HepG2 (cell line): ENCODE results near the gene CST11. TPM values are rescaled to one million over a fixed set of nuclear protein-coding genes. Genes with fewer than 3 reads are reported as not detected.

Source experiments
- KDM3A ChIP-seq: IDR thresholded peaks from 2 replicates; pipeline ENCODE4 v1.6.1; 2018; ENCODE audit warnings: low read depth, missing compliant biosample characterization
- PRPF4 ChIP-seq: fragments of 200-400 bp; formaldehyde crosslinking; IDR thresholded peaks from 2 replicates; pipeline ENCODE4 v1.6.1; 2016; ENCODE audit warnings: low read length, low read depth; ENCODE audit not compliant: poor library complexity, severe bottlenecking
- RFXANK ChIP-seq: IDR thresholded peaks from 2 replicates; pipeline ENCODE4 v1.6.1; 2016
- TSC22D2 ChIP-seq: sonication (generic); formaldehyde crosslinking; IDR thresholded peaks from 2 replicates; pipeline ENCODE4 v1.5.1; 2020; ENCODE audit warnings: missing genetic modification reagents, mild to moderate bottlenecking, borderline replicate concordance
- ZBTB42 ChIP-seq: sonication (generic); formaldehyde crosslinking; IDR thresholded peaks from 2 replicates; pipeline ENCODE4 v1.5.0; 2020; ENCODE audit warnings: mild to moderate bottlenecking, missing genetic modification reagents
- ZNF24 ChIP-seq: fragments of 450-650 bp; IDR thresholded peaks from 2 replicates; pipeline ENCODE4 v1.6.1; 2017; ENCODE audit warnings: antibody characterized with exemption, mild to moderate bottlenecking
- ZNF260 ChIP-seq: sonication (generic); formaldehyde crosslinking; IDR thresholded peaks from 2 replicates; pipeline ENCODE4 v1.4.0; 2020; ENCODE audit warnings: missing genetic modification reagents, low read depth, mild to moderate bottlenecking, borderline replicate concordance
- ZNF326 ChIP-seq: sonication (generic); formaldehyde crosslinking; IDR thresholded peaks from 2 replicates; pipeline ENCODE4 v1.4.0; 2020; ENCODE audit warnings: missing genetic modification reagents, borderline replicate concordance
- ZNF607 ChIP-seq: sonication (generic); formaldehyde crosslinking; IDR thresholded peaks from 2 replicates; pipeline ENCODE4 v1.5.1; 2020; ENCODE audit warnings: missing genetic modification reagents, mild to moderate bottlenecking, borderline replicate concordance
- ZNF720 ChIP-seq: sonication (generic); formaldehyde crosslinking; IDR thresholded peaks from 2 replicates; pipeline ENCODE4 v1.4.0; 2020; ENCODE audit warnings: missing genetic modification reagents
- polyA plus RNA-seq, 8 experiments: library from polyadenylated mRNA; depleted of rRNA in 3 of 8; stranded (reverse) in 7 of 8; unstranded in 1 of 8; fragments of >200 nt; fragmentation: Illumina TruSeq in 4 of 8; extraction: Trizol in 4 of 8; gene quantifications; 2 replicates each; pipeline versions ENCODE4 v1.2.1 to v1.2.3, GENCODE V29; 2011 to 2016; ENCODE audit warnings: low read depth in 4 of 8, missing spikeins in 1 of 8, mixed read lengths in 1 of 8; ENCODE audit not compliant: insufficient read depth in 1 of 8
- total RNA-seq, 5 experiments: library from RNA; depleted of rRNA; stranded (reverse); fragments of >200 nt; fragmentation: Illumina TruSeq; extraction: Trizol; gene quantifications; 2 replicates each; pipeline ENCODE4 v1.2.3, GENCODE V29; 2016; ENCODE audit warnings: low read depth in 1 of 5
- TF ChIP-seq, protein P1 (sequence below): sonication (generic); formaldehyde crosslinking; IDR thresholded peaks from 2 replicates; pipeline ENCODE4 v1.5.0; 2020; ENCODE audit warnings: mild to moderate bottlenecking, missing genetic modification reagents
- TF ChIP-seq, protein P2 (sequence below): sonication (generic); formaldehyde crosslinking; IDR thresholded peaks from 2 replicates; pipeline ENCODE4 v1.4.0; 2020; ENCODE audit warnings: missing genetic modification reagents, borderline replicate concordance
- TF ChIP-seq, protein P3 (sequence below): sonication (generic); formaldehyde crosslinking; IDR thresholded peaks from 2 replicates; pipeline ENCODE4 v1.4.0; 2020; ENCODE audit warnings: missing genetic modification reagents
- TF ChIP-seq, protein P4 (sequence below): sonication (generic); formaldehyde crosslinking; IDR thresholded peaks from 2 replicates; pipeline ENCODE4 v1.5.0; 2020; ENCODE audit warnings: mild to moderate bottlenecking, missing genetic modification reagents
- TF ChIP-seq, protein P5 (sequence below): sonication (generic); formaldehyde crosslinking; conservative IDR thresholded peaks from 2 replicates; pipeline ENCODE4 v1.4.0; 2020; ENCODE audit warnings: missing genetic modification reagents

Gene CST11
- total and polyA plus RNA-seq, 2 of the 13 experiments (the other 11 are each of a cell fraction or from before 2014, with no cell fraction given), result not detected

DNA sequence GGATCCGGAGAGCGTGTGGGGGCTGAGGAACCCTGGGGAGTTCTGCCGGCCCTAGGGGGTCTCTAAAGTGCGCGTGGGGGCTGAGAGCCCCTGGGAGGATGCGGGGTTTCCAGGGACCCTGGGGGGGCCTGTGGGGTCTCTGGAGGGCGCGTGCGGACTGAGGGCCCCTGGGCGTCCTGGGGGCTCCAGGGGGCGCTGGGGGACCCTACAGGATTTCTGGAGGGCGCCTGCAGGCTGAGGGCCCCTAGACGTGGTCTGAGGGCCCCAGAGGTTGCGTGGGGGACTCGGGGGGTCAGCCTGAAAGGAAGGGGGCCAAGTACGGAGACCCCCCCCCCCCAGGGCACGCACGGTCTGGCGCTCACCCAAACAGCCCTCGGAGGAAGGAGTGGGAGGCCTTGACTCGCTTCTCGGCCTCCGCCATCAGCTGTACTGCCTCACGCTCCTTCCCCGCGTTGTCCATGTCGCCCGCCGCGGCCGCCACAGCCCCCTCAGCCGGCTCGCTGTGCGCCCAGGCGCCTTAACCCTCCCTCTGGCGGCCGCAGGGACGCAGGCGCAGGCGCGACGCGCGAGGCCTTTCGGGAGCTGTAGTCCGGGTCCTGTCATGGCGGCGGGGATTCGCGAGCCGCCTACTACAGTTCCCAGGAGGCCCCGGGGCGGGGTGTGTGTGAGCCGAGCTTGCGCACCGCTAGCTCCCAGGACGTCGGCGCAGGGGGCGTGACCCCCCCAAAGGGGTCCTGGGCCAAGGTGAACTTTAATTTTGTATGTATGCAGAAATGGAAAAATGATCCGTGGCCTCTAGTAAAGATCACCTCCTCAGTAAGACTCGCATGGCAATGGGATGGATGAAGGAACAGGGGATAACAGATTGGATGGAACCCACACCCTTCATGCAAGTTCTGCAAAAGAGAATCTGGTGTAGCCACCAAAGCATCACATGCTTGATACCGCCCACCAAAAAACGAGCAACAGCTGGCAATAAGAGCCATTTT lies 31.4 kb downstream of the CST11 start, which contains the start of gene NAPB (continued):
- TF ChIP-seq, protein P1, sequence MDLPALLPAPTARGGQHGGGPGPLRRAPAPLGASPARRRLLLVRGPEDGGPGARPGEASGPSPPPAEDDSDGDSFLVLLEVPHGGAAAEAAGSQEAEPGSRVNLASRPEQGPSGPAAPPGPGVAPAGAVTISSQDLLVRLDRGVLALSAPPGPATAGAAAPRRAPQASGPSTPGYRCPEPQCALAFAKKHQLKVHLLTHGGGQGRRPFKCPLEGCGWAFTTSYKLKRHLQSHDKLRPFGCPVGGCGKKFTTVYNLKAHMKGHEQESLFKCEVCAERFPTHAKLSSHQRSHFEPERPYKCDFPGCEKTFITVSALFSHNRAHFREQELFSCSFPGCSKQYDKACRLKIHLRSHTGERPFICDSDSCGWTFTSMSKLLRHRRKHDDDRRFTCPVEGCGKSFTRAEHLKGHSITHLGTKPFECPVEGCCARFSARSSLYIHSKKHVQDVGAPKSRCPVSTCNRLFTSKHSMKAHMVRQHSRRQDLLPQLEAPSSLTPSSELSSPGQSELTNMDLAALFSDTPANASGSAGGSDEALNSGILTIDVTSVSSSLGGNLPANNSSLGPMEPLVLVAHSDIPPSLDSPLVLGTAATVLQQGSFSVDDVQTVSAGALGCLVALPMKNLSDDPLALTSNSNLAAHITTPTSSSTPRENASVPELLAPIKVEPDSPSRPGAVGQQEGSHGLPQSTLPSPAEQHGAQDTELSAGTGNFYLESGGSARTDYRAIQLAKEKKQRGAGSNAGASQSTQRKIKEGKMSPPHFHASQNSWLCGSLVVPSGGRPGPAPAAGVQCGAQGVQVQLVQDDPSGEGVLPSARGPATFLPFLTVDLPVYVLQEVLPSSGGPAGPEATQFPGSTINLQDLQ, result no peak
- TF ChIP-seq ZBTB42 (CRISPR knock-in tag) (no peak), ZNF607 (CRISPR knock-in tag) (peak; percentile 87), ZNF326 (CRISPR knock-in tag) (no peak), PRPF4 (no peak), ZNF260 (CRISPR knock-in tag) (no peak), ZNF24 (no peak), ZNF720 (no peak), TSC22D2 (CRISPR knock-in tag) (peak; percentile 83; the same call in 1 of the 2 replicates), KDM3A (CRISPR knock-in tag) (peak; percentile 53; the same call in 1 of the 2 replicates), RFXANK (no peak; the same call in 1 of the 2 replicates)
- TF ChIP-seq, protein P2, sequence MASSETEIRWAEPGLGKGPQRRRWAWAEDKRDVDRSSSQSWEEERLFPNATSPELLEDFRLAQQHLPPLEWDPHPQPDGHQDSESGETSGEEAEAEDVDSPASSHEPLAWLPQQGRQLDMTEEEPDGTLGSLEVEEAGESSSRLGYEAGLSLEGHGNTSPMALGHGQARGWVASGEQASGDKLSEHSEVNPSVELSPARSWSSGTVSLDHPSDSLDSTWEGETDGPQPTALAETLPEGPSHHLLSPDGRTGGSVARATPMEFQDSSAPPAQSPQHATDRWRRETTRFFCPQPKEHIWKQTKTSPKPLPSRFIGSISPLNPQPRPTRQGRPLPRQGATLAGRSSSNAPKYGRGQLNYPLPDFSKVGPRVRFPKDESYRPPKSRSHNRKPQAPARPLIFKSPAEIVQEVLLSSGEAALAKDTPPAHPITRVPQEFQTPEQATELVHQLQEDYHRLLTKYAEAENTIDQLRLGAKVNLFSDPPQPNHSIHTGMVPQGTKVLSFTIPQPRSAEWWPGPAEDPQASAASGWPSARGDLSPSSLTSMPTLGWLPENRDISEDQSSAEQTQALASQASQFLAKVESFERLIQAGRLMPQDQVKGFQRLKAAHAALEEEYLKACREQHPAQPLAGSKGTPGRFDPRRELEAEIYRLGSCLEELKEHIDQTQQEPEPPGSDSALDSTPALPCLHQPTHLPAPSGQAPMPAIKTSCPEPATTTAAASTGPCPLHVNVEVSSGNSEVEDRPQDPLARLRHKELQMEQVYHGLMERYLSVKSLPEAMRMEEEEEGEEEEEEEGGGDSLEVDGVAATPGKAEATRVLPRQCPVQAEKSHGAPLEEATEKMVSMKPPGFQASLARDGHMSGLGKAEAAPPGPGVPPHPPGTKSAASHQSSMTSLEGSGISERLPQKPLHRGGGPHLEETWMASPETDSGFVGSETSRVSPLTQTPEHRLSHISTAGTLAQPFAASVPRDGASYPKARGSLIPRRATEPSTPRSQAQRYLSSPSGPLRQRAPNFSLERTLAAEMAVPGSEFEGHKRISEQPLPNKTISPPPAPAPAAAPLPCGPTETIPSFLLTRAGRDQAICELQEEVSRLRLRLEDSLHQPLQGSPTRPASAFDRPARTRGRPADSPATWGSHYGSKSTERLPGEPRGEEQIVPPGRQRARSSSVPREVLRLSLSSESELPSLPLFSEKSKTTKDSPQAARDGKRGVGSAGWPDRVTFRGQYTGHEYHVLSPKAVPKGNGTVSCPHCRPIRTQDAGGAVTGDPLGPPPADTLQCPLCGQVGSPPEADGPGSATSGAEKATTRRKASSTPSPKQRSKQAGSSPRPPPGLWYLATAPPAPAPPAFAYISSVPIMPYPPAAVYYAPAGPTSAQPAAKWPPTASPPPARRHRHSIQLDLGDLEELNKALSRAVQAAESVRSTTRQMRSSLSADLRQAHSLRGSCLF (CRISPR knock-in tag), result peak; percentile 52; the same call in 1 of the 2 replicates
- TF ChIP-seq, protein P3, sequence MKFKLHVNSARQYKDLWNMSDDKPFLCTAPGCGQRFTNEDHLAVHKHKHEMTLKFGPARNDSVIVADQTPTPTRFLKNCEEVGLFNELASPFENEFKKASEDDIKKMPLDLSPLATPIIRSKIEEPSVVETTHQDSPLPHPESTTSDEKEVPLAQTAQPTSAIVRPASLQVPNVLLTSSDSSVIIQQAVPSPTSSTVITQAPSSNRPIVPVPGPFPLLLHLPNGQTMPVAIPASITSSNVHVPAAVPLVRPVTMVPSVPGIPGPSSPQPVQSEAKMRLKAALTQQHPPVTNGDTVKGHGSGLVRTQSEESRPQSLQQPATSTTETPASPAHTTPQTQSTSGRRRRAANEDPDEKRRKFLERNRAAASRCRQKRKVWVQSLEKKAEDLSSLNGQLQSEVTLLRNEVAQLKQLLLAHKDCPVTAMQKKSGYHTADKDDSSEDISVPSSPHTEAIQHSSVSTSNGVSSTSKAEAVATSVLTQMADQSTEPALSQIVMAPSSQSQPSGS (CRISPR knock-in tag), result peak; percentile 68; the same call in 1 of the 2 replicates
- TF ChIP-seq, protein P4, sequence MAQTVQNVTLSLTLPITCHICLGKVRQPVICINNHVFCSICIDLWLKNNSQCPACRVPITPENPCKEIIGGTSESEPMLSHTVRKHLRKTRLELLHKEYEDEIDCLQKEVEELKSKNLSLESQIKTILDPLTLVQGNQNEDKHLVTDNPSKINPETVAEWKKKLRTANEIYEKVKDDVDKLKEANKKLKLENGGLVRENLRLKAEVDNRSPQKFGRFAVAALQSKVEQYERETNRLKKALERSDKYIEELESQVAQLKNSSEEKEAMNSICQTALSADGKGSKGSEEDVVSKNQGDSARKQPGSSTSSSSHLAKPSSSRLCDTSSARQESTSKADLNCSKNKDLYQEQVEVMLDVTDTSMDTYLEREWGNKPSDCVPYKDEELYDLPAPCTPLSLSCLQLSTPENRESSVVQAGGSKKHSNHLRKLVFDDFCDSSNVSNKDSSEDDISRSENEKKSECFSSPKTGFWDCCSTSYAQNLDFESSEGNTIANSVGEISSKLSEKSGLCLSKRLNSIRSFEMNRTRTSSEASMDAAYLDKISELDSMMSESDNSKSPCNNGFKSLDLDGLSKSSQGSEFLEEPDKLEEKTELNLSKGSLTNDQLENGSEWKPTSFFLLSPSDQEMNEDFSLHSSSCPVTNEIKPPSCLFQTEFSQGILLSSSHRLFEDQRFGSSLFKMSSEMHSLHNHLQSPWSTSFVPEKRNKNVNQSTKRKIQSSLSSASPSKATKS, result no peak
- TF ChIP-seq, protein P5, sequence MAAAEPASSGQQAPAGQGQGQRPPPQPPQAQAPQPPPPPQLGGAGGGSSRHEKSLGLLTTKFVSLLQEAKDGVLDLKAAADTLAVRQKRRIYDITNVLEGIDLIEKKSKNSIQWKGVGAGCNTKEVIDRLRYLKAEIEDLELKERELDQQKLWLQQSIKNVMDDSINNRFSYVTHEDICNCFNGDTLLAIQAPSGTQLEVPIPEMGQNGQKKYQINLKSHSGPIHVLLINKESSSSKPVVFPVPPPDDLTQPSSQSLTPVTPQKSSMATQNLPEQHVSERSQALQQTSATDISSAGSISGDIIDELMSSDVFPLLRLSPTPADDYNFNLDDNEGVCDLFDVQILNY (CRISPR knock-in tag), result peak; percentile 77
